ENCODE results near the gene CXCL16.

The CXCL16 gene, protein sequence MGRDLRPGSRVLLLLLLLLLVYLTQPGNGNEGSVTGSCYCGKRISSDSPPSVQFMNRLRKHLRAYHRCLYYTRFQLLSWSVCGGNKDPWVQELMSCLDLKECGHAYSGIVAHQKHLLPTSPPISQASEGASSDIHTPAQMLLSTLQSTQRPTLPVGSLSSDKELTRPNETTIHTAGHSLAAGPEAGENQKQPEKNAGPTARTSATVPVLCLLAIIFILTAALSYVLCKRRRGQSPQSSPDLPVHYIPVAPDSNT

DNA sequence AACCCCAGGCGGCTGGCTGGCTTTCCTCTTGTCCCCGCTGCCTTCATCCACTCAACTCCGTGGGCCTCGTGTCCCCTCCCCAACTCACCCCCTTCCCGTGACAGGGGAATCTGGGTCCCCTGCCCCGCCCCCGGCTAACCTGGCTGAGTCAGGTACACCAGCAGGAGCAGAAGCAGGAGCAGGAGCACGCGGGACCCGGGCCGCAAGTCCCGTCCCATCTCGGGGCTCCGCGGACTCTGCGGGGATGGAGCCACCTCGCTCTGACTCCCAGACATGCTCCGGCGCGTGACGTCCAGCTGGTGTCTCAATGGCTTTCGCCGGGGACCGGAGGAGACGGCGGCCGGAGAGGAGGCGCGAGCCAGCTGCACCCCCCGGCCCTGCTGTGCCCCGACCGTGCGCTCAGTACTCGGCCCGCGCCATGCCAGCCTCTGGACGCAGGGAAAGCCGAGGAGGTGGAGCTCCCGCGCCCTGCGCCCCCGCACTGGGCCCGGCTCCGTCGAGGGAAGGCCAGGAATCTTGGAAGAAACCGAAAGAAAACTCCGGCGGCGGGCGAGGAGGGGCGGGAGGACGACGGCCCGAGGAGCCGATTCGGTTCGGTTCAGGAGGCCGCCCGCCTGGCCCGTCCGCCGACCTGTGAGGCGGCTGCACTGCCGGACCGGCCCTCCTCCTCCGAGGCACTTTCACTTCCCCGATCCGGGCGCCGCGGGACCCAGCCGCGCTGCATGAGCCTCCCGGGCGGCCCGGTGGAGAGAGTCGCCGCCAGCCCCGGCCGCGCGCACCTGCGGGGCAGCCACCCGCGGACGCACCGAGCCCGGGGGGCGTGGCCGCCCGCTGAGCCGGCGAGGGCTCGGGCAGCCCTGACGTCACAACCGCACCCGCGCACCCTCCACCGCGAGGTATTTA lies at the start of gene CXCL16, which contains the start of gene ZMYND15:
Gene CXCL16 (minus strand): TSS at position 807 of the 903 bp plus-strand sequence. CDS start 589 bp downstream, at position 218.
Gene ZMYND15 (plus strand): TSS at position 712 of the 903 bp plus-strand sequence. CDS start 716 bp downstream, outside the sequence.
- peak; percentile 60 for DNase-seq

DNA sequence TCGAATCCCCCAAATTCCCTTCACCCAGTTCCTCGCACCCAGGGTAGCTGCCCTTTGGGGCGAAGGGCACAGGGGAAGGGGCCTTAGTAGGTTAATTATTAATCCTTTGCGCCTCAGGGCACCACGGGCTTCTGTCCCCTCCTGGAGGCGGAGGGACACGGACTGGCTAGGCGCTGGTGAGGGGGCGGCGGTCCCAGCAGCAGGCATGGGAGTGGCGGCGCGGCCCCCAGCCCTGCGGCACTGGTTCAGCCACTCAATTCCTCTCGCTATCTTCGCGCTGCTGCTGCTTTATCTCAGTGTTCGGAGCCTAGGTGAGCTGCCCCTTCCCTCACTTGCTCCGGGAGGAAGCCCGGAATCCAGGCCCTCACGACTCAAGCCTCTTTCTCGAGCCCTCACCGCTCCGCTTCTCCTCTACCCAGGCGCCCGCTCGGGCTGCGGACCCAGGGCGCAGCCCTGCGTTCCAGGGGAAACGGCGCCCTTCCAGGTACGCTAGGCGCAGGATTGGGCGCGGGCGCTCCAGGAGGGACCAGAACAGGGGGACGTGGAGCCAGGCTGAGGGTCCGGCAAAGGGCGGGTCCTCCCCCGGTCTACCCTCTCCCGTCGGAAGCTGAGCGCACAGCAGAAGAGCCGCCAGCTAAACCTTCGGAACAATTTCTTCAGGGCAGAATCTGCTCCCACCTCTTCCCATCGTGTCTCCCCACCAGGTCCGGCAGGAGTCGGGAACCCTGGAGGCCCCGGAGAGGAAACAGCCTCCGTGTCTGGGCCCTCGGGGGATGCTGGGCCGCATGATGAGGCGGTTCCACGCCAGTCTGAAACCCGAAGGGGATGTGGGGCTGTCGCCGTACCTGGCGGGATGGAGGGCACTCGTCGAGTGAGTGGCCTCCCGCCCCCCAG lies 49.3 kb upstream of the CXCL16 start, which contains the start of gene GLTPD2:
Gene GLTPD2 (plus strand): TSS at position 158 of the 894 bp plus-strand sequence. CDS start 48 bp downstream, at position 206.
- DNase-seq = no peak

DNA sequence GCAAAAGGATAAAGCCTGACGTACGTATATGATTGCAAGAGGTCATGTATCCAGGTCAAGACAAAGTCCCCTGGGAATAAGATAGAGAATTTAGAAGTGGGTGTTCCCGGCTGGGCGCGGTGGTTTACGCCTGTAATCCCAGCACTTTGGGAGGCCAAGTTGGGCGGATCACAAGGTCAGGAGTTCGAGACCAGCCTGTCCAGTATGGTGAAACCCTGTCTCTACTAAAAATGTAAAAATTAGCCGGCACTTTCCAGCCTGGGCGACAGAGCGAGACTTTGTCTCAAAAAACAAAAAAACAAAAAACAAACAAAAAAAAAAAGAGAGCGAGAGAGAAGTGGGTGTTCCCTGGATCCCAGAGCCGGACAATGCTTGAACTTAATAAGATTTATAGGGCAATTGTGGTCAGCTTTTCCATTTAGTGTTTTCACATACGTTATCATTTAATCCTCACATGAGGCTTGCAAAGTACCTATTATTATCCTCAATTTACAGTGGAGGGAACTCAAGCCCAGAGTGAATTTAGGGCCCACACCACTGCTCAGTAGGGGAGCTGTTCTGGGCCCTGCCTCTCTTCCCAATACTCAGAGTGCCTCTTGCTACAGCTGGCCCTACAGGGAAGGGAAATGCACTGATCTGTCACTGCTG lies 48.6 kb upstream of the CXCL16 start:
- DNase-seq = no peak

DNA sequence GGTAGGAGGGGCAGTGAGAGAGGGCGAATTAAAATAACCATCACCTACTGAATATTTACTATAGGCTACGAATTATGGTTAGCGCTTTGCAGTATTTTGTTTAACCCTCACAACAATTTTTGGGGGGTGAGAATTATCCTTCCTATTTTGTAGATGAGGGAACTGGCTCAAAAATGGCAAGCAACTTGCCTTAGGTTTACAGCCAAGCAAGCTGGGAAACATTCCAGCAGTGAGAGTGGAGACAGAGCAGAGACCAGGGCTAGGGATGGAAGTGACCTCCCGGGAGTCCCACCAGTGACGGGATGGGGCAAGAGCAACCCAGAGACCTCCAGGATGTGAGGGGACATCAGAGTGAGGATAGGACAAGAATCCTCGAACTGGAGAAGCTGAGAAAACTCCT lies 46.8 kb upstream of the CXCL16 start:
- DNase-seq = no peak

DNA sequence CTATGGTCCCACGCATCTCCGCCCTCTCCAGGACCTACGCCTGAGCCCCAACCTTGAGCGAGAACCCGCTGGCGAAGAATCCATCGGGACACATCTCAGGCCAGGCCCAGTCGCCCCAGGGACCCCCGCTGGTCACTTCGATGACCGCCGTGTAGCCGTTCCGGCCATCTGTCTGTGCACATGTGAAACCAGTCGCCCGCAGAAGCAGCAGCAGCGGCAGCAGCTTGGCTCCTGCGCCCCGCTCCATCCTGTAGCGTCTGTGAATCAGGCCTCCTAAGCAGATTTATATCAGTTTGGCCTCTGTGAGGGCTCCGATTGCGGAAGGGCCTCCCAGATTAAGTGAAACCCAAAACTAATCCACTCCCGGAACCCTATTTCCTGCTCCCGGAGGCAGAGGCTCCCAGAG lies 46.4 kb upstream of the CXCL16 start, which contains the start of gene VMO1:
Gene VMO1 (minus strand): TSS at position 259 of the 406 bp plus-strand sequence. CDS start 12 bp downstream, at position 247.
- DNase-seq = no peak

DNA sequence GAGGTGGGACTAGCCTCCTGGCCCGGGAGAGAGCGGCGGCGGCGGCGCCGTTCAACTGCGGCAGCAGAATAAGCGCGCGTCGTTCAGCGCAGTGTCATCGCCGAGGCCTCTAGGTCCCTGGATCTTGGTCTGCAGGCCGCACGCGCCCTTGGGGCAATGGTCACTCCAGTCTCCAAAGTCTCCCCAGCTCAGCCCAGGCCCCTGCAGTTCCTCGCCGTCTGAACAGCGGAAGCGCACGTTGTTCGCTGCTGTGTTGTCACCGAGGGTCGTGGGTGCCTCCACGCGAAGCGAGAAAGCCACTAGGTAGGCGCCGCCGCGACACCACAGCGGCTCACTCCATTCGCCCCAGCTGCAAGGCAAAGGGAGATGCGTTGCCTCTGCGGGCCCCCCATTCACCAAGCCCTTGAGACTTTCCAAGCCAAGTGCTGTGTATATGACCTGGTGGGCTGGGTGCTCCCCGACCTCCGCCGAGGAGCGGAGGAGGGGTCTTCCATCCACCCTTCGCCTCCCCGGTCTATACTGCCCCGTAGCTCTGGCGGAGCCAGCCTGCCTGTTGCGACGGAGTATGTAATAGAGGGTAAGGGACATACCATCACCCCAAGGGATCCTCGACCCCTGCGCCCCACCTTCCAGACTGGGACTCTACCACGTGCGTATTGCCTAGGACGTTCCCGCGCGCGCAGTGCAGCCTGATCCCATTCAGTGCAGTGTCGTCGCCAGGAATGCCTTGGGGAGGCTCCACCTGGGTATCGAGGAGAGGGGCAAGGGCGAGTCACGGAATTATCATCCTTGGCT lies 45.8 kb upstream of the CXCL16 start:
- no peak for DNase-seq

DNA sequence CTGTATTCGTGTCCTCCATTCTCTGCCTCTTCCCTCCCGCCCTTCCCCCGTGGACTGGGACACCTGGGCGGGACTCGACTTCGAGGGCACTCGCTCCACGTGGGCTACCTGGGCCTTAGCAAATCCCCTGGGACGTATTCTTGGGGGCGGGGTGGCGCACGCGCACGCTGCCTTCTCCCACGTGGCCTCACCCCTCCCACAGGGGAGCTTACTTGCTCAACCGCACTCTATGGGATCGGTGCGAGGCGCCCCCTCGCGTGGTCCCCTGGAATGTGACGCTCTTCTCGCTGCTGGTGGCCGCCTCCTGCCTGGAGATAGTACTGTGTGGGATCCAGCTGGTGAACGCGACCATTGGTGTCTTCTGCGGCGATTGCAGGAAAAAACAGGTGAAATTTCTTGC lies 42.9 kb upstream of the CXCL16 start:
- DNase-seq = no peak

DNA sequence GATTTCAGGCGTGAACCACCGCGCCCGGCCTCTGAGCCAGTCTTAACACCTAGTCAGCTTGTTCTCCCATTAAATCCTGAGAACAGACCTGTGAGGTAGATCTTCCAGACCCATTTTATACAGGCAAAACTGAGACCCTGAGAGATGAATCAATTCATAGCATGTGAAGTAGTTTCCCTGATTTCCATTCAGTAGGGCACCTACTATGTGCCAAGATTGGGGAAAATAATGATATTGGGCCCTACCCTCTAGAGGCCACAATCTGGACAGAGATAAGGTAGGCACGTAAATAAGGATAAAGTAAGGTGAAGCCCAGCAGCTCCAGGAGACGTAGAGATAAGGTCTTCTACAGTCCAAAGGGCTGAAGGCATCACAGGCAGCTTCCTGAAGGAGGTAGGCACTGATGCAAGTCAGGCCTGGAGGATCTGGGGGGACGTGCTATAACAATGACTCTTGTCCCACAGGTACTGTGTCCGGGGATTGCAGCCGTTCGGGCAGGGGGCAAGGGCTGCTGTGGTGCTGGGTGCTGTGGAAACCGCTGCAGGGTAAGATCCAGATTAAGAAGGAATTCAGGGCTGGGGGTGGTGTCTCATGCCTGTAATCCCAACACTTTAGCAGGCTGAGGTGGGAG lies 40.7 kb upstream of the CXCL16 start:
- no peak for DNase-seq

DNA sequence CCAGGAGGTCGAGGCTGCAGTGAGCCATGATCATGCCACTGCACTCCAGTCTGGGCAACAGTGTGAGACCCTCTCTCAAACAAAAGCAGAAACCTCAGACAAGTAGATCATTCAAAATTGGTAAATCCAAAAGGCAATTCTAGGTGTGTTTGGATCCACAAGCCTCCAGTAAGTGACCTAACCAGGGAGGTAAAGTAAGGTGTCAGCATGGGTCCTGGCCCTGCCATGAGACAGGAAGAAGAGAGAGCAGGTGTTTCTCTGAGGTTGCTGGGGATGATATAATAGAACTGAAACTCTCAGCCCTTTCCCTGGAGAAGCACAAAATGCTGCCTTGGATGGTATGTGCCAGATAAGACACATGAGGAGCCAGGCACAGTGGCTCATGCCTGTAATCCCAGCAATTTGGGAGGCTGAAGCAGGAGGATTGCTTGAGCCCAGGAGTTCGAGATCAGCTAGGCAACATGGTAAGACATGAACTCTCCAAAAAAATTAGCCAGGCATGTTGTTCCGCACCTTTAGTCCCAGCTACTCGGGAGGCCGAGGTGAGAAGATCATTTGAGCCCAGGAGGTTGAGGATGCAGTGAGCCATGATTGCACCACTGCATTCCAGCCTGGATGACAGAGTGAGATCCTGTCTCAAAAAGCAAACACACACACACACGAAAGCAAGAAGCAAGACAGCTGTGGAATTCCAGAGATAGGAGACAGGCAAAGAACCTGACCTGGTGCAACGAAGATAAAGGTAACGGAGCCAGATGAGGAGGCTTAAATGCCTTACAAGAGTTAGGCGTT lies 38.4 kb upstream of the CXCL16 start:
- DNase-seq = no peak

DNA sequence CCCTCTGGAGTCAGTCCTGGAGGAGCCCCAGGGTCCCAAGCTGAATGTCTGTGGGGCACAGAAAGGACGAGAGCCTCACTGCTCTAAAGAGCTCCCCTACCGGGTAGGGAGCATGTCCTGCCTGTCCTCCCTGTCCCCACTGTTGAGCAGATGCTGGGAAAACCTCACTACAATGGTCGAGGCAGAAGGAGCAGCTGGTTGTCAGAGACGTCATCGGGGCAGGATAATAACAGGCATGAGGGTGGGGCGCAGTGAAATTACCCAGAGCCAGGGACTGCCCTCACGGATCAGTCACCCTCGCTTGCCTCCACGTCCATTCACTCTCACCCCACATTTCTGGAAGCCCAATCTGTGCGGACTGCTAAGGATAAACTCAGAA lies 32.5 kb upstream of the CXCL16 start:
- DNase-seq = no peak

DNA sequence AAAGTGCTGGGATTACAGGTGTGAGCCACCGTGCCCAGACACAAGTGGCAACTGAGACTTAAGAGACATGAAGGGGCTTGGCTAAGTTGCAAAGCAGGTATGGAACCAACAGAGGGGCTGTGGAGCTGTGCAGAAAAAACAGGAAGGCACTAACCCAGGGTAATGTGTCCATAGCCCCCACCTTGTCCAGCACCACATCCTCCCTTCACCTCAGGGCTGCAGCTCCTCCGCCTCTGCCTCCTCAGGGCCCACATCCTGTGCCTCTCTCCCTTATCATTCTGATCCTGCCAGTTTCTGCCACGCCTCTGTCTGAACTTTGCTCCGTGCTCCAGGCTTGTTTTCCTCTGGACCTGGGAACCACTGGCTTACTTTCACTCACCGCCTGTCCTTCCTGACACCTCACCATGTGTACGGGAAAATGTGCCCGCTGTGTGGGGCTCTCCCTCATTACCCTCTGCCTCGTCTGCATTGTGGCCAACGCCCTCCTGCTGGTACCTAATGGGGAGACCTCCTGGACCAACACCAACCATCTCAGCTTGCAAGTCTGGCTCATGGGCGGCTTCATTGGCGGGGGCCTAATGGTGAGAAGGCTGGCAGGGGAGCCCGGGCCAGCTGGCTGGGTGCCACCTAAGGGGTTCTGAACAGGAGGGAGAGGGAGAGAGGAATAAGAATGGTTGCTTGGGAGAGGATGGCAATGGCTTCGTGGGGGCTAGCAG lies 31.9 kb upstream of the CXCL16 start, which contains the start of gene TM4SF5:
Gene TM4SF5 (plus strand): TSS at position 368 of the 716 bp plus-strand sequence. CDS start 37 bp downstream, at position 405.
- no peak for DNase-seq

DNA sequence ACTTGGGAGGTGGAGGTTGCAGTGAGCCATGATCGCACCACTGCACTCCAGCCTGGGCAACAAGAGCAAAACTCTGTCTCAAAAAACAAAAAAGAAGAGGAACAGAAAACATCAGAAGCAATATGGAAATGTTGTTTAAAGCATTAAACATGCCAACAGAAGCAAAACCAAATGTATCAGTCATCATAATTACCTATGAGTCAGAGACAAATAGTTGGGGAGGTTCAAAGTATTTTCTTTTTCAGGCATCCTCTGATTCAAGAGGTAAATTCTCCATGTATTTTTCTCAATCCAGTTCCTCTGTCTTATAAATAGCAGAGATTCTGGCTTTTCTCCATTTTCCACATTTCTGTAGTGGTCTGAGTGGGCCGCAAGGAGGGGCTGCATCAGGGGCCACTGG lies 29.9 kb upstream of the CXCL16 start:
- DNase-seq = no peak

DNA sequence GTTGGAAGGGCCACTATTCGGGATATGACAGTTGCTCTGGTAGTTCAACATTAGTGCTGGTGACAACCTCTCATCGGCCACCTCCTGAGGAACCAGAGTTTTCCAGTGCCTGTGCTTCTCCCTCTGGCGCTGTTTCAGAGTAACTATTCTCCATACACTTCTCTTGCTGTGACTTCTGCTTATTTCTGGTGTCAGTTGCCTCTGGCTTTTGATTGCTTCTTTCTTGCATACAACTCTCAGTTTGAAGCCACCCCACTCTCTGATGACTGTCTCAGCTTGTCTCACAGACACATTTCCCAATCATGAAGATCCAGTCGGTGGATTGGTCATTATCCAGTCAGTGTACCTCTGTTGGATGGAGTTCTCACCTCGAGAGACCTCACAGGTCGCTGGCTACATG lies 28.6 kb upstream of the CXCL16 start:
- DNase-seq = no peak

DNA sequence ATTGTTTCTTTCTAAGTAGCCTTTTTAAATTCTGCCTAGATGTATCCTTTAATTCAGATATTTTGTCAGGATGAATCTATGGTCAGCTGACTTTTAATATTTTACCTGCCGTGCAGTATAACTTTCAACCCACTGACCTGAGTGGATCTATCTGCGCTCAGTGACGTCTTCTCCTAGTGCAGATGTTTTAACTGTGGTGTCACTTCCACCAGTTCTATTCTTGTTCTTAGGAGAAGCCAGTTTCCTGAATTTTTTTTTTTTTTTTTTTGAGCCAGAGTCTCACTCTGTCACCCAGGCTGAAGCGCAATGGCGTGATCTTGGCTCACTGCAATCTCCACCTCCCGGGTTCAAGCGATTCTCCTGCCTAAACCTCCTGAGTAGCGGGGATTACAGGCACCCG lies 27.0 kb upstream of the CXCL16 start:
- DNase-seq = no peak

DNA sequence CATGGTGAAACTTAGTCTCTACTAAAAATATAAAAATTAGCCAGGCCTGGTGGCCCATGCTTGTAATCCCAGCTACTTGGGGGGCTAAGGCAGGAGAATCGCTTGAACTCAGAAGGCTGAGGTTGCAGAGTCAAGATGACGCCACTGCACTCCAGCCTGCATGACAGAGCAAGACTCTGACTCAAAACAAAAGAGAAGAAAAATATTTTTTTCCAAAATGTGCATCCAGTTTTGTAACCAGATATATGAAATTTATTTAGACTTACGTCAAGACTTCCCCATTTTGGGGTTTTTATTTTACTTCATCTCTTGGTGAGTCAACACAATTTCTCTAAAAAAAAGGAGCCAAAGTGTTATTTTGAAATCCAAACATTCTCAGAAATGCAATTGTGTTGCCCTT lies 26.5 kb upstream of the CXCL16 start:
- no peak for DNase-seq

DNA sequence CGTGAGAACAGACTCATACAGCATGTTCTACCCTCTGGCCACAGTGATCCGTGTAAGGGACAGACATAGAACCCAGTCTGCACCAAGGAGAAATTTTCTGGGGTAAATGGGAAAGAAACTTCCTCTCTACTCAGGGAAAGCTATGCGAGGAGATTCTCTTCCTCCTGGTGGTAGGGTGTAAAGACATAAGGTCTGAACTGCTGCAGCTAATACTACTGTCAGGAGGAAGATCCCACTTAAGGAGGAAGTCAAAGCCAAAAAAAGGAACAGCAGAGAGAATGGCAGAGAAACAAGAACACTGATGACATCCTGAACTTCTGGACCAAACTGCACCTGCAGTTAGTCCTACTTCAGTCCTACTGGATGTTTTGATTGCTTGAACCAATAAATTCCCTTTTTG lies 24.9 kb upstream of the CXCL16 start:
- no peak for DNase-seq

DNA sequence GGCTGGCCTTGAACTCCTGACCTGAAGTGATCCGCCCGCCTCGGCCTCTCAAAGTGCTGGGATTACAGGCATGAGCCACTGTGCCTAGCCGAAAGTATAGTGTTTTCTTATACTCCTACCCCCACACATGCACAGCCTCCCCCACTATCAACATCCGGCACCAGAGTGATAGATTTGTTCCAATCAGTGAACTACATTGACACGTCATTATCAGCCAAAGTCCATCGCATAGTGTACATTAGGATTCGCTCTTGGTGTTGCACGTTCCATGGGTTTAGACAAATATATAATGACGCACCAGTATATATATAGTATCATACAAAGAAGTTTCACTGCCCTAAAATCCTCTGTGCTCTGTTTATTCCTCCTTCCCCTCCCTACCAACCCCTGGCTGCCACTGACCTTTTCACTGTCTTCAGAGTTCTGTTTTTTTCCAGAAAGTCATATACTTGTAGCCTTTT lies 20.1 kb upstream of the CXCL16 start:
- DNase-seq = no peak

DNA sequence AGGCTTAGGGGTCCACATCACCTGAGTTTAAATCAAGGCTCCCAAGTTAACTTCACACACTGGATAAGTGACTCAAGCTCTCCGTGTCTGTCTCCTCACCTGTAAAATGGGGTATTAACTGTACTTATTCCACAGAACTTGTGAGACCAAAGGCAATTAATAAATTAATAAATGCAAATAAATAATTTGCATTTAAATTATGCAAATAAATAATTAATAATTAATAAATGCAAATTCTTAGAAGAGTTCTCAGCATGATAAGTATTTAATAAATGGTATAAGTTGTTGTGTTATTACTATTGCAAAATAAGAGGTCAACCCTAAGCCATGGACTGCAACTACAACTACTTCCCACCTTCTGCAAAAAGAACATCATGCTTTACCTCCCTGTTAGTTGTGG lies 13.7 kb upstream of the CXCL16 start:
- DNase-seq = no peak

DNA sequence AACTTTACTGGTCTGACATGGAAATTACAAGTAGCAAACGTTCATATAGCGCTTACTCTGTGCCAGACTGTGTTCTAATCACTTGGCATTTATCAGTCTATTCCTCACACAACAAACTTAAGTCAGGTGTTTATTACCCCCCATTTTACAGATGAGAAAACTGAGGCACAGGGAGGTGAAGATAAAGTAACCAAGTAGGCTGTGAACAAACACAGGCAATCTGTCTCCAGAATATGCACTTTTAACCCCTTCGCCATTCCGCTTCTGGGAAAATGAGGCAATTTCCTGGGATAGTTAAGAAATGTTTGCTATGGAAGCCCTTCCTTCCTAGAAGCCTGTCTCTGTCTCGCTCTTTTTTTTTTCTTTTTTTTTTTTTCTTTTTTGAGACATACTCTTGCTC lies 12.2 kb upstream of the CXCL16 start:
- DNase-seq = no peak
